Left kidney (tissue), 2 donors: ENCODE data around the gene MAPK12. TPM values are rescaled to one million over a fixed set of nuclear protein-coding genes. Genes with fewer than 3 reads are reported as not detected.
"Not testable (repeated sequence)": the region's sequence is repeated elsewhere in the genome, so short reads cannot be mapped to it uniquely, and the experiment has no call there.

Experiments used
- DNase-seq: peaks from one replicate; pipeline ENCODE4 v3.0.0-alpha.2; 2013
- polyA plus RNA-seq: library from polyadenylated mRNA; unstranded; fragments of 120-200 nt; gene quantifications from one replicate; pipeline ENCODE4 v1.2.1, GENCODE V29; 2013; ENCODE audit not compliant: insufficient read length

The MAPK12 gene
- polyA plus RNA-seq, 1 donor = 10.5 TPM

DNA sequence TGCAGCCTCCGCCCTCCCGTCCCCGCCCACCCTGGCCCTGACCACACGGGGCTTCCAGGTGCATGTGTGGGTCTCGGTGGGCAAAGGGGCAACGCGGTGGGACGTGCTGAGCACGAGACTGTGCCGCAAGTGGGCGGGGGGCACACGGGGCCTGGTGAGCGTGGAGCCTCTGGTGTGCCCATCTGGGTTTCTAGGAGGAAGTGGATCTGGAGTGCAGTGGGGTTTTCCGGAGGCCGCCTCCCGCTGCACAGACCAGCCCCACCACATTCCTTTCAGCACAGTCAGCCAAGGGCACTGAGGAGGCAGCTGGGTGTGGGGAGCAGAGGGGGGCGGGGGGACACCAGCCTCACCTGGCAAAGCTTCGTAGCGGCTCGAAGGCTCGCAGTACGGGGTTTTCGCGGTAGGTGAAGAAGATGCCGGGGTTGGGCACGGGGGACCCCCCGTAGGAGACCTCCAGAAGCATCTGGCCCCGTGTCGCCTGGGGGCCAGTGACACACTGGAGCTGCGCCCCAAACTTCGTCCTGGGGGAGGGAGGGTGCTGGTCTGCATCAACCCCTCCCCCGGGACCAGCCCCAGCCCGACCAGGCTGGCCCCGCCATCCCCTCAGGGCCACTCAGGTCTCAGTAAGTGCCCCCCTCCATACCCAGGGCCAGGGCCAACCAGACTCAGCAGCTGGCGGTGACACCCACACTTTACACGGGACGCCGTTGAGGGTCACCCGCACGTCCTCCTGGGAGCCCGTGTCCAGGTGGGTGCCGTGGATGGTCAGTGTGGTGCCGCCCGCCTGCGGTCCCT is 21.1 kb upstream of the MAPK12 start:
- DNase-seq = no peak

DNA sequence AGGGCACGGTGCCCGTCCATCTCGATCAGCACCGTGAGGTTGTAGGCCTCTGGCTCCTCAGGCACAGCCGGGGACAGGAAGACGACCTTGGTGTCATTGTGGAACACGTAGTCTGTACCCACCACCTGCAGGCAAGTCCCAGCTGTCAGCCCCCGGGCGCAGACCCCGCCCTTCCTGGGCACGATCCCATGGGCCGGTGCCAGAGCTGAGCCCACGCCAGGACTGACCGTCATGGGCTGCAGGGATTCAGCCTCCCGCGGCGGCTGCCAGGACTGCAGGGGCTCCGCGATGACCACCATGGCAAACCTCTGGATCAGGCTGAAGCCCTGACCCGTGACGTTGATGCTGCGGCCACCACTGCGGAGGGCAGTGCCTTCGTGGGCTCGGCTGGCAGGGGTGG is 20.5 kb upstream of the MAPK12 start:
- DNase-seq = no peak

DNA sequence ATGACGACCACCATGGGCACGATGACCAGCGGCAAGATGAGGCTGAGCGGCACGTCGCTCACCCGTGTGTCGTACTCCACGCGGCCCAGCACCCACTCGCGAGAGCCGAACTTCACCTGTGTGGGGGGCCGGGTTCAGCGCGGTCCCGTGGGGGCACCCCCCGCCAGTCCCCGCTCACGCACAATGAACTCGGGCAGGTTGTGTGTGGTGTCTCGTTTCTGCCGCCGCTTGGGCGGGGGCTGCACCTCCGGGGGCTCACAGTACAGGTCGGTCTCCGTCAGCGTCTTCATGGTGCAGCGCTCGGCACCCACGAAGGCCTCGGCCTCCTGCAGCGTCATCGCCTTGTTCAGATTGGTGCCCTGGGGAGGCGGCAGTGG is 19.9 kb upstream of the MAPK12 start:
- no peak for DNase-seq

DNA sequence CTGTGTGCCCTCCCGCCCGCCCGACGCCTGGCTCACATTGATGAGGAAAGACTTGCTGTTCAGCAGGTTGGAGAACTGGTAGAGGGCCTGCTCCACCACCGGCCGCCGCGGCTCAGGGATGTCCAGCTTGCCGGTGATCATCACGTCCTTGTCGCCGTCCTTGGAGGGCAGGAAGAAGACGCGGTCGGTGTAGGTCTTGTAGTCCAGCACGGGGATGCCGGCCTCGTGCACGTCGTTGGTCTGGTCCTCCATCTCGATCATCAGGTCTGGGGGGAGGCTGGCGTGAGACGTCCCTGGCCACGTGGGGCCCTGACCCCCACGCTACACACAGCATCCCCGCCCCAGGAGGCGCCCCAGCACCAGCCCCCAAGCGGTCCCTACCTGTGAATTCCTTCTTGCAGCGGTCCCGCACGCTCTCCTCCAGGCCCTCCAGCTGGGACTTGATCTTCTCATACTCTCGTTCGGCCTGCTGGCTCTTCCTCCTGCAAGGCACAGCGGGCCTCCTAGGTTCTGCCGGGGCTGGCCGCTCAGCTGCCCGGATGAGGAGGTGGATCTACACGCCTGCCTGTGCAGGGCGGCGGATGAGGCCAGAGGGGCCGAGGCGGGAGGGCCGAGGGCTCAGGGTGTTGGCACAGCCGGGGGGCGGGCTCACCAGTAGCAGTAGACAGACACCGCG is 19.4 kb upstream of the MAPK12 start:
- DNase-seq = no peak

DNA sequence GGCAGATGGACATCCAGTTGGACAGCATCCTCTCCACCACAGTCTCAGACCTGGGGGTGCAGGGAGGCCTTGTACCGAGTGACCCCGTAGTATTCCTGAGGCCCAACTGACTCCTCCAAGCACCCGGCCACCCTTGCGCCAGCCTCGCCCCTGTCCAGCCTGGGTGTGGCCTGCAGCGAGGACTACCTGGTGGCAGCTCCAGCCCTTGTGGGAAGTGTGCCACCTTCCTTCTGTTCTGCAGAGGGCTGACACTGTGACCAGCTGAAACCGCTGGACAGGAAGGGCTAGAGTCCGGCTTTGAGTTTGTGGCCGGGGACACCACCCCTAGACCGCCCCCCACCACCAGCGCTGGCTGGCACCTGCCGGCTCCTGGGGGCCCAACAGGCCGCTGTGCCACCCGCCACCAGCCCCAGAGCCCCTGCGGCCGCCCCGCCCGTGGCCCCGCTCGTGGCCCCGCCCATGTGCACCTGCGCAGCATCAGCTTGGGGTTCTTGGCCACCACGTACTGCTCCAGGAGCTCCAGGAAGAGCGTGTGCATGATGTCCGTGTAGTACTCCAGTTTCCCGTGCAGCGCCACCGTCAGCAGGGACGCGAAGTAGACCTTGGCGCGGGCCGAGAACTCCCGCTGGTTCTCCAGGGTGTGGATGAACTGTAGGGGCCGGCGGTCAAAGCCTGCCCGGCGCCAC is 18.7 kb upstream of the MAPK12 start:
- no peak for DNase-seq

DNA sequence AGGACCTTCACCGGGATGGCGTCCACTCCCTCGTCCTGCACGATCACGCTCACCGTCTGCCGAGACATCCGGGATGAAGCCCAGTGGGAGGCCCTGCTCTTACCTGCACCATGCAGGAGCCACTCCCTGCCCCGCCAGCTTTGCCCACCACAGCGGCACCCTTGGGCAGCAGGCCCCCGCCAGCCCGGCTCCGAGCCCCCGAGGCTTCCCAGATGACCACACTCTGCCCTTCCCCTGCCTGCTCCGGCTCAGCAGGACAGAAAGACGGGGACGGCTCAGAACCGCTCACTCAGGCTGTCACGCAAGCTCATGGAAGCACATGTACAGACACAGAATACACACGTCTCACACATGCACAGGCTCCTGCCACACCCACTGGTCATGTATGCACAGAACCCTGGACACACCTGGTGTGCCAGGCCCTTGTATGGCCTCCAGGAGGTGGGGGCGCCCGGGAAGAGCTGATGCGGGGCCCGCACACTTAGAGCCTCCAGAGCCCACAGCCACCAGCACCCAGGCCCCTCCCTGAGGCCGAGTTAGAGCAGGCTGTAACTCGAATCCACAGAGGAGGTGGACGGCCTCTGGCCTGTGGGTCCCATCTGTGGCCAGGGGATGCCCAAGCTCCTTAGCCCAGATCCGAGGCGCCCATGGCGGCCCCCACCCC is 17.6 kb upstream of the MAPK12 start:
- DNase-seq = no peak

DNA sequence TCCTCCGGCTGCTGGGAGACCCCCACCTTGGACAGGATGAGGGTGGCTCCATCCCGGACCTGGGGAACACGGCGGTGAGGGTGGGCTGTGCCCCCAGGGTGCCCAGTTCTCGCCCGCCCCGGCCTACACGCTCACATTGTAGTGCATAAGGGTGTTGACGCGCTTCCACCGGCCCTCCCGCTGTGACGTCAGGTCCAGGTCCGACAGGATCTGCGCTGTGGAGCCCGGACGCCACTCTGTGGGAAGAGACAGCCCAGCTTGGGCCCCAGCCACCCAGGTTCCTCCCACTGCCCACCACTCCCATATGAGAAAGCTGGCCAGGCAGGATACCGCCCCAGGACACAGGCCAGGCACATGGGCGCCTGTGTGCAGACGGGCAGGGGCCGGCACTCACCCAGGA is 17.0 kb upstream of the MAPK12 start:
- DNase-seq = no peak

DNA sequence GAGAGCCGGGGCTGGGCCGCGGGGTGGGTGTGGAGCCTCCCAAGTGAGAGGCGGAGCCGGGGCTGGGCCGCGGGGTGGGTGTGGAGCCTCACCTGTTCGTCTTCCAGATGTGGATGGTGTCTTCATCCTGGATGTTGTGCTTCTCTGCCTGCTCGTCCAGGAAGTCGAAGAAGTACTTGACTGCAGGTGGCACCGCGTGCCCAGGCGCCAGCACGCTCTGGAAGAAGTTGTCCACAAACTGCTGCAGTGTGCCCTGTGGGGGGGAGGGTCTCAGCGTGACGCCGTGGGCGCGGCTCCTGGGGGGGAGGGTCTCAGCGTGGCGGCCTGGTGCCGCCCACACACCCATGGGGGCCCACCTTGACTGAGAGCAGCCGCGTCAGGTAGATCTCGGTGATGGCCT is 16.3 kb upstream of the MAPK12 start:
- DNase-seq = no peak

DNA sequence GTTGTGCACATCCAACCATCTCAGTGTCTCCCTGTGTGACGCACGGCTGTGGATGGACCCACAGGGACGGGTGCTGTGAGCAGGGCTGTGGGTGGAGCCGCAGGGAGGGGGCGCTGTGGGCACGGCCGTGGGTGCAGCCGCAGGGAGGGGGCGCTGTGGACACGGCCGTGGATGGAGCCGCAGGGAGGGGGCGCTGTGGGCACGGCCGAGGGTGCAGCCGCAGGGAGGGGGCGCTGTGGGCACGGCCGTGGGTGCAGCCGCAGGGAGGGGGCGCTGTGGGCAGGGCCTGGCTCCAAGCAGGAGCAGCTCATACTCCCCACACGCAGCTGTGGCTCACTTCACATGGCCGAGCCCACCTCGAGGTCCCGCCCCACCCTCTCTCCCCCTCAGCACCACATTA is 14.7 kb upstream of the MAPK12 start:
- DNase-seq = no peak

DNA sequence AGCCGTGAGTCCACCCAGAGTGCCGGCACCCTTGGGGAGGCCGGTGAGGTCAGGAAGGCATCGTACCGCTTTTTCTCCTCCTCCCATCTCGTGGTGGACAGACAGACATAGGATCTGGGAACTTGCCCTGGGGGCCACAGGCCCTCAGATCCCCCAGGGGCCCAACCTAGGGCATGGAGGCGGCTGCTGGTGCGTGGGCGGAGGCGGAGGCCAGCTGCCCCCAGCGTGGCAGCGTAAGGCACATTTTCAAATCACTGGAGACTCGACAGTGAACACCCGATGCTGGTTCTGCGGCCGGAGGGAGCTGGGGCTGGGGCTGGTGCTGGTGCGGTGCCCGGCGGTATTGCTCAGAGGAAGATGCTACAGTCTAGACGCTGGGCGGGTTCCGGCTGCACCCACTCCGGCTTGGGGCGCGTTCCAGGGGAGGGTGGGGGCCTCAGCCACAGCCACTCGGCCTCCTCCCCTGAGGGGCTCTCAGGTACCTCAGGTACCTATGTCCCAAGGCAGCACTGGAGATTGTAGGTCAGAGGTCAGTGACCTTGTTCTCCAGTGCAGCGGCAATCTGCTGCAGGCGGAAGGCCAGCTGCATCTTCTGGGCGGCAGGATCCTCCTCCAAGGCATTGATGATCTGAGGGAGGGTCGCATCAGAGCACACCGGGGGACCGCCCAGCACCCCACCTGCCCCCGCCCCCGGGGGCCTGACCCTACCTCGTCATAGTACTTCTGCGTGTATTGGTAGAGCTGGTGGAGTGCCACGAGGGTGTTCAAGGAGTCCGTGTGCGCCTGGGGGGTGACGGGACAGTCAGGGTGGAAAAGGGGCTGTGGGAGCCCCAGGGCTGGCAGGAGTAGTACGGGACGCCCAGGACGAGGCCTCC is 13.9 kb upstream of the MAPK12 start:
- DNase-seq = no peak

DNA sequence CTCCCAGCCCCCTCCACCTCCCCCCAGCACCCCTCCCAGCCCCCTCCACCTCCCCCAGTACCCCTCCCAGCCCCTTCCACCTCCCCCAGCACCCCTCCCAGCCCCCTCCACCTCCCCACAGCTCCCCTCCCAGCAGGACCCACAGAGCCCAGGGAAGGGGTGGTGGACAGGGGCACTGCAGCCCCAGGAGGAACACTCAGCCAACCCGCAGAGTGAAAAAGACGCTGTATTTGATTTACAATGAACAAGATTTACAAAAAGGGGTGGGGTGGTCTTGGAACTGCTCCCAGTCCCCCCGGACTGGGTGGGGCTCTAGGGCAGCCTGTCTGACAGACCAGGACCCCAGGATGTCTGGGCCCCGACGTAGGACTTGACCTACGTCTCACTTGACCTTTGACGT is 13.3 kb upstream of the MAPK12 start:
- no peak for DNase-seq

DNA sequence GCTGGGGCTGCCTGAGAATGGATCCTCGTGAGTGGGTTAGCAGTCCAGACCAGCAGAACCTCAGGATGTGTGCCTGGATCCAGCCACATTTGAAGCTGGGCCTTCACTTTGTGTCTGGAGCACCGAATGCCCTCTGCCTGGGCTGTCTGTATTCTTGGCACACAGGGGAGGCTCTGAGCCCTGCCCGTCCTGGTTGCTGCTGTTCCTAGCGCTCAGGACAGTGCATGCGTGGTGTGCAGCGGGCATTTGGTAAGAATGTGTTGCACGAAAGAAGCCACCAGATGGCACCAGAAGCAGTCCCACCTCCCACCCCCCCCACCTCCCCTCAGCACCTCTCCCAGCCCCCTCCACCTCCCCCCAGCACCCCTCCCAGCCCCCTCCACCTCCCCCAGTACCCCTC is 12.8 kb upstream of the MAPK12 start:
- no peak for DNase-seq

DNA sequence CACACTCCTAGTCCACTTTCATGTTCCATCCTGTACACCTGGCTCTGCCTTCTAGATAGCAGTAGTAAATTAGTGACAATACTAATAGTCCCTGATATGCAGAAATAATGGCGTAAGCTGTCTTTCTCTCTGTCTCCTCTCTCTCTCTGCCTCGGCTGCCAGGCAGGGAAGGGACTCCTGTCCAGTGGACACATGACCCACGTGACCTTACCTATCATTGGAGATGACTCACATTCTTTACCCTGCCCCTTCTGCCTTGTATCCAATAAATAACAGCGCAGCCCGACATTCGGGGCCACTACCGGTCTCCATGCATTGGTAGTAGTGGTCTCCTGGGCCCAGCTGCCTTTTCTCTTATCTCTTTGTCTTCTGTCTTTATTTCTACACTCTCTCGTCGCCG is 12.3 kb upstream of the MAPK12 start:
- DNase-seq = not testable (repeated sequence)

DNA sequence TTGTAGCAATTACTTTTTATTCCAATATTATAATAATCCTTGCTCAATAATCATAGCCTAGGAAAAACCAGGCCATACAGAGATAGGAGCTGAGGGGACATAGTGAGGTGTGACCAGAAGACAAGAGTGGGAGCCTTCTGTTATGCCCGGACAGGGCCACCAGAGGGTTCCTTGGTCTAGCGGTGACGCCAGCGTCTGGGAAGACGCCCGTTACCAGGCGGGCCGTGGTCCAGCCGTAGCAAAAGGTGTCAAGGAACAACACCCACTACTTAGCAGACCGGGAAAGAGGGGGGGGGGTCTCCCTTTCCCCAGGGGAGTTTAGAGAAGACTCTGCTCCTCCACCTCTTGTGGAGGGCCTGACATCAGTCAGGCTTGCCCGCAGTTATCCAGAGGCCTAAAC is 11.9 kb upstream of the MAPK12 start:
- not testable (repeated sequence) for DNase-seq

DNA sequence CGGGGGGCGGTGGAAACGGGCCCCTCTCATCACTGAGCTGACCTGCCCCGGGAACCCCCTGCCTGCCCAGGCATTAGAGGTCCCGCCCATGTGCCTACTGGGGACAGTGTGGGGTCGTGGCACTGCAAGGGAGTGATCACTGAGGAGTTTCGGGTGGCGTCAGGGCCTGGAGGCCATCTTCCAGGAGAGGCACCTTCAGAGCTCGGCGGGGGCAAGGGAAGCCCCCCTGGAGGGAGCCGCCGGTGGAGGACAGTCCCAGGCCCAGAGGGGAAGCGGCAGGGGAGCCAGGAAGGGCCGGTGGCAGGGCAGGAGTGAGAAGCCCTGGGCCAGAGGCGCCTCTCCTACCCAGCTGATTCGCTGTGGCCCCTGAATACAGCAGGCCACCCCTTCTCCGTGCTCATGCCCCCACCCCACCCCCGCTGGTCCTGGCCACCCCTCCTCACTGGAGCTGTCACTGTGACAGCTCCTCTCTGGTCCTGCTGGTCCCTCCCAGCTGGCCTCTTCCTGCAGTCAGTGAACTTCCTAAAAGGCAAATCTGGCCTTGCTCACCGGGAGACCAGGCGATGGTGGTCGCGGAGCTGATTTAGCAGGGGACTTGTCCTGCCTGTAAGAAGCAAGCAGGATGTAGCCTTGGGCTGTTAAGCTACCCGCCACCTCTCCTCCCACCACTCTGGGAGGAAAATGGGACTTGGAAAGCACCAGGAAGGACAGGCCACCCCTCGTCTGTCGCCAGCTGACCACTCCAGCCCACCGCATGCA is 10.7 kb upstream of the MAPK12 start:
- no peak for DNase-seq

DNA sequence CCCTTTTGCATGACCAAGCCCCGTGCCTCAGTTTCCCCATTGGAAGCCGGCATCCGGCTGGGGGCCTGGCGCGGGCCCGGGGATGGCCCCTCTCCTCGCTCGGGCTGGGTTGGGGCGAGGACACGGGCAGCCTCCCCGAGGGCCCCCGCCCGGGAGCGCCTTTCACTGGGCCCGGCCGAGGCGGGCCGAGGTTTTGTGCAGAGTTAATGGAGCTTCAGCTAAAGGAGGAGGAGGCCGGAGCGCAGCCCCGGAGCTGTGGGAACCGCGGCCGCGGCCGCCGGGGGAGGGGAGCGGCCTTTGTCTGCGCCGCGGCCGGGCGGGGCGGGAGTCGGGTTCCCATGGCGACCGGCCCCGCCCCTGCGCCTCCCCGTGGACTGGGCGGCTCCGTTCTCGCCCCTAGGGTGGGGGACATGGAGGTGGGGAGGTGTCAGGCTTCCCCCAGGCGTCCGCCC is 10.1 kb upstream of the MAPK12 start:
- no peak for DNase-seq

DNA sequence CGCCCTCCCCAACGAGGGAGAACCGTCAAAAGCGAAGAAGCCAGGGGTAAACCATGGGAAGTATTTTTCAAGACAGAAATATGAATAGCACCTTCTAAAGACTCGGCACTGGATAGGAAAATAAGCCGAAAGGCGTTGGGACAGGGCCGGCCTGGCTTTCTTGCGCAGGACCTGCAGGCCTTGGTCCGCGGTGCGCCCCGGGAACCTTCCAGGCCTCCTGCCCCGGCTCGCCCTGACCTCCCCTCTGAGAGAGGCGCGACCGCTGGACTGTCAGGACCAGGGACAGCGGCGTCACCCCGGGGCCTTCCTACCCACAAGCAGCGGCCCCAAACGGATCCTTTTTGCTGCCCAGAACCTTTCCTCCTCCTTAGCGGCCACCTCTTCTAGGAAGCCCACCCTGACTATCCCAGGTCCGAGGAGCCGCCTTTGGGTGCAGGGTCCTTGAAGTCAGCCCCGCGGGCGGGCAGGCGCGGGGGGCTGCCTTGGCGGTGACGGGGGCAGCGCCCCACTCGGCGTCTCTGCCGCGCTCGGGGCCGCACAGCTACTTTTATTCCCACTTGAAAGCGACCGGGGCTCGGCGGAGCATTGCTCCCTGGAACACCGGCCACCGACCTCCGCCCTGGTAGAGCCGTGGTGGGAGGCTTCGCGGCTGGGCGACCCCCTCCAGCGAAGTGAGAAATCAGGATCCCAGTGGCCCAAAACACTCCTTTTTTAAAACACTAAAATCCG is 9.3 kb upstream of the MAPK12 start:
- DNase-seq = no peak

DNA sequence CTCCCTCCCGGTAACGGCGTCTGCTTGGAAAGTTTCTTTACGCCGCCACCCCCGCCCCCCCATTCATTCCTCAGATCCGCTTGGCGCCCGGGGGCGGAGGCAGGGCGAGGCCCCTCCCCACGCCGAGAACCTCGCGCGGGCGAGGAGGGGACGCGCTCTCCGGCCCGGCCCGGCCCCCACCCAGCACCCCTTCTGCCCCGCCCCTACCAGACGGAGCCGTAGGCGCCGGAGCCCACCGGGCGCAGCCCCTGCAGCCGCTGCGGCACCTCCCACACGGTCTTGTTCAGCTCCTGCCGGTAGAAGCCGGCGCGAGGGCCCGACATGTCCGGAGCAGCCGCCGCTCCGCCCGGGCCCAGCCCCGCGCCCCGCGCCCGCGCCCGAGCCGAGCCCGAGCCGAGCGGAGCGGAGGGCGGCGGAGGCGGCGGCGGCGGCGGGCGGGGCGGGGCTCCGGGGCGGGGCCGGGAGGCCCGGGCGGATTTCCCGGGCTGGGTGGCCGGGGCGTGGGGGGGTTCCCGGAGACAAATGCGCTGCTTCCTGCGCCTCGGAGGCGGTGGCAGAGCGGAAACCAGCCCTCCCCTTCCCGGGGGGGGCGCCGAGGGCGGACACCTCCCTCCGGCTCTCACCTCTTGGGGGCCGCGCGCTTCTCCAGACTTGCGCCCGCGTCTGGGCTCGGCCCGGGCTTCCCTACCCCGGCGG is 8.6 kb upstream of the MAPK12 start, which contains the start of gene MAPK11:
TSS of gene MAPK11 (minus strand) at position 411 of the 696 bp plus-strand sequence. CDS start at position 323, 88 bp downstream.
- no peak for DNase-seq

DNA sequence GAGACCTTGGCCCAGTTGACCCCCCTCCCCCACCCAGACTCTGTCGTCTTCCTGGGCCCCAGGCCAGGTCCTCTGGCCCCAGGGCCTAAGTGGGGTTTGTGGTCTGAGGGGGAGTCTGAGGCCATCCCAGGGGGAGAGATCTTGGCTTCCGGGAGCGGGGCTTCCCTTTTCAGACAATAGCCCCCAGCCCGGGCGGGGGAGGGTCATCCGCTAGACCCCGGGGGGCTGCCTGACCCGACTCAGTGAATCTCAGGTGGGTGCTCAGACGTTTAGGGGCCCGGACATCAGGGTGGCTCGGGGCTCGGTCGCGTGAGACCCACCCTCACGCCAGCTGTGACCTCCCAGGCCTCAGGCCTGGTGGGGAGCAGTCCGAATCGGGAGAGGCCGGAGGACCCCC is 8.1 kb upstream of the MAPK12 start:
- no peak for DNase-seq
